Naive thymus-derived CD4-positive, alpha-beta T cell (primary cell): ENCODE data around the gene UCHL3. TPM values are rescaled to one million over a fixed set of nuclear protein-coding genes. Genes with fewer than 3 reads are reported as not detected.

ENCODE experiments used
- ATAC-seq: fragments of 150-1000 bp; cut with Tn5 transposase; 2 replicates; pipeline ENCODE4 v1.10.0; 2021; ENCODE audit warnings: mild to moderate bottlenecking, moderate library complexity
- CTCF ChIA-PET: fragments of 350-600 bp; sonication (Branson Sonifier 250); formaldehyde crosslinking; loops from one replicate; lab custom pipeline; 2021; ENCODE audit warnings: antibody characterized with exemption; lab: Charles Lee
- POLR2A ChIA-PET: fragments of 350-600 bp; sonication (Branson Sonifier 250); formaldehyde crosslinking; loops from one replicate; lab custom pipeline; 2021; ENCODE audit warnings: antibody characterized with exemption, inconsistent platforms; lab: Charles Lee
- DNase-seq, 9 donors: peaks; one replicate each; pipeline versions ENCODE4 v3.0.0 to v3.0.0-alpha.2; 2020 to 2022; ENCODE audit warnings: mixed read lengths in 1 of 9
- H3K27ac ChIP-seq: one replicate; pipeline ENCODE4 v1.7.0; 2013; ENCODE audit warnings: mild to moderate bottlenecking, low read depth, low read length, moderate library complexity
- H3K27me3 ChIP-seq, 2 donors: one replicate each; pipeline ENCODE4 v1.7.0; 2013; ENCODE audit warnings: low read length in 2 of 2, mild to moderate bottlenecking in 2 of 2, moderate library complexity in 2 of 2; ENCODE audit not compliant: control insufficient read depth in 2 of 2, insufficient read depth in 2 of 2
- H3K36me3 ChIP-seq, 3 experiments: 1 replicate in 2 of 3; 2 replicates in 1 of 3; pipeline ENCODE4 v1.7.0; 2013; ENCODE audit warnings: low read length in 3 of 3, mild to moderate bottlenecking in 3 of 3, moderate library complexity in 1 of 3; ENCODE audit not compliant: insufficient read depth in 3 of 3, control insufficient read depth in 2 of 3
- H3K4me1 ChIP-seq, 2 donors: one replicate each; pipeline ENCODE4 v1.7.0; 2013; ENCODE audit warnings: low read length in 2 of 2, mild to moderate bottlenecking in 2 of 2, moderate library complexity in 1 of 2; ENCODE audit not compliant: control insufficient read depth in 2 of 2, insufficient read depth in 2 of 2
- H3K4me3 ChIP-seq: 2 replicates; pipeline ENCODE4 v1.7.0; 2013; ENCODE audit warnings: mild to moderate bottlenecking, low read length
- H3K9me3 ChIP-seq, 3 experiments: 1 replicate in 2 of 3; 2 replicates in 1 of 3; pipeline ENCODE4 v1.7.0; 2013; ENCODE audit warnings: low read length in 3 of 3; ENCODE audit not compliant: control insufficient read depth in 2 of 3
- H3K27ac Mint-ChIP-seq, 9 donors: one replicate each; pipeline ENCODE4 v1.8.0; 2020 to 2022; ENCODE audit warnings: mixed read lengths in 9 of 9, mild to moderate bottlenecking in 8 of 9, moderate library complexity in 5 of 9, inconsistent platforms in 2 of 9
- H3K27me3 Mint-ChIP-seq, 5 donors: one replicate each; pipeline ENCODE4 v1.8.0; 2021 to 2022; ENCODE audit warnings: mixed read lengths in 5 of 5, mild to moderate bottlenecking in 1 of 5
- H3K36me3 Mint-ChIP-seq, 5 donors: one replicate each; pipeline ENCODE4 v1.8.0; 2020 to 2022; ENCODE audit warnings: mixed read lengths in 5 of 5, mild to moderate bottlenecking in 3 of 5, inconsistent platforms in 1 of 5
- H3K4me1 Mint-ChIP-seq, 7 donors: one replicate each; pipeline ENCODE4 v1.8.0; 2020 to 2022; ENCODE audit warnings: mixed read lengths in 7 of 7, mild to moderate bottlenecking in 3 of 7, inconsistent platforms in 1 of 7
- H3K4me3 Mint-ChIP-seq, 10 donors: one replicate each; pipeline ENCODE4 v1.8.0; 2020 to 2022; ENCODE audit warnings: mild to moderate bottlenecking in 10 of 10, mixed read lengths in 10 of 10, moderate library complexity in 6 of 10, inconsistent platforms in 2 of 10
- H3K9me3 Mint-ChIP-seq, 11 donors: one replicate each; pipeline ENCODE4 v1.8.0; 2020 to 2022; ENCODE audit warnings: mixed read lengths in 11 of 11, mild to moderate bottlenecking in 4 of 11, inconsistent platforms in 1 of 11, moderate library complexity in 1 of 11
- intact Hi-C, 2 donors: fragments of 100-400 bp; cut with micrococcal nuclease; formaldehyde crosslinking; loops; one replicate each; pipeline ENCODE4 v1.15.1; 2023
- polyA plus RNA-seq, 2 donors: library from polyadenylated mRNA; unstranded; fragments of 300-500 nt; fragmentation: Illumina TruSeq; gene quantifications; one replicate each; pipeline ENCODE4 v1.2.3, GENCODE V29; 2021
- total RNA-seq, 6 experiments: library from RNA in 5 of 6; stranded (reverse) in 5 of 6; gene quantifications; 1 replicate in 5 of 6; 2 replicates in 1 of 6; pipeline ENCODE4 v1.2.3 and lab custom pipeline; 2021 to 2026

UCHL3 gene
- total and polyA plus RNA-seq, 7 experiments from 2014 or later: 18.6 to 60.0 (median 22.8) TPM

GRCh38 chr13:75636436-75637180 is 87.0 kb downstream of the UCHL3 start:
- ChIA-PET CTCF (no interaction called here), POLR2A (no interaction called here)
- intact Hi-C loops: loop anchor here (1.0 to 10.0 kb wide), 15 partner anchors 87 to 1692 kb away; partner anchors contain the start of genes UCHL3 (in 2 of the 2), CLN5 (in 1 of the 2), COMMD6 (in 1 of the 2) and KCTD12 (in 1 of the 2)
- Histone ChIP-seq H3K4me1 (no peaks in the 10 kb centered on the region), H3K9me3 (no peaks in the 10 kb centered on the region), H3K27me3 (no peaks in the 10 kb centered on the region), H3K4me3 (peak overlapping the region; percentile 75), H3K27ac (peak overlapping the region; percentile 29), H3K36me3 (no peaks in the 10 kb centered on the region)
- H3K9me3 Mint-ChIP-seq: peaks cover 0 to 2% (median 0%) of the 10 kb centered on the region in 11 donors
- ATAC-seq: peak; percentile 73
- H3K27me3 Mint-ChIP-seq: peaks cover 0 to 21% (median 10%) of the 10 kb centered on the region in 5 donors
- peak; percentile 28 to 68 (median 60) for DNase-seq
- H3K4me3 Mint-ChIP-seq: peak overlapping the region; percentile 77 to 91 (median 85)
- peaks cover 0 to 12% (median 0%) of the 10 kb centered on the region in 5 donors for H3K36me3 Mint-ChIP-seq
- peaks cover 7 to 23% (median 18%) of the 10 kb centered on the region in 7 donors for H3K4me1 Mint-ChIP-seq
- H3K27ac Mint-ChIP-seq: peak overlapping the region in 7 of 9 donors; percentile 38 to 75 (median 65)

- ATAC-seq (no peak), DNase-seq (no peak)
- Mint-ChIP-seq H3K36me3 (peaks cover 0 to 12% (median 0%) of the 10 kb centered on the region in 5 donors), H3K4me3 (peak overlapping the region; percentile 63 to 87 (median 80)), H3K27me3 (peaks cover 0 to 21% (median 10%) of the 10 kb centered on the region in 5 donors), H3K27ac (peak overlapping the region in 2 of 9 donors; percentile 3 to 17), H3K9me3 (peaks cover 0 to 2% (median 0%) of the 10 kb centered on the region in 11 donors), H3K4me1 (peaks cover 7 to 23% (median 18%) of the 10 kb centered on the region in 7 donors)
- Histone ChIP-seq H3K27me3 (no peaks in the 10 kb centered on the region), H3K36me3 (no peaks in the 10 kb centered on the region), H3K27ac (no peak overlapping the region), H3K9me3 (no peaks in the 10 kb centered on the region), H3K4me3 (no peak overlapping the region), H3K4me1 (no peaks in the 10 kb centered on the region)
- CTCF ChIA-PET: no interaction called here
- POLR2A ChIA-PET: no interaction called here
- intact Hi-C loops: loop anchor here (2.0 to 10.0 kb wide), 13 partner anchors 88 to 1692 kb away; partner anchors contain the start of genes CLN5 (in 1 of the 2), COMMD6 (in 1 of the 2), KCTD12 (in 1 of the 2) and MYCBP2 (in 1 of the 2)
Measured at GRCh38 chr13:75637181-75637750, 87.7 kb downstream of the UCHL3 start.

- peaks cover 0 to 18% (median 10%) of the 10 kb centered on the region in 5 donors for H3K27me3 Mint-ChIP-seq
- POLR2A ChIA-PET: interaction anchor here (0.8 kb wide), 1 partner anchor 101 kb away, joined by 3 read pairs; no protein-coding TSS in a partner anchor
- no peak overlapping the region for H3K4me3 ChIP-seq
- CTCF ChIA-PET: interaction anchor here (0.9 kb wide), 1 partner anchor 230 kb away, joined by 3 read pairs; no protein-coding TSS in a partner anchor
- peaks cover 4 to 18% (median 12%) of the 10 kb centered on the region in 7 donors for H3K4me1 Mint-ChIP-seq
- no peak overlapping the region for H3K27ac ChIP-seq
- H3K4me3 Mint-ChIP-seq: no peak overlapping the region
- H3K36me3 ChIP-seq: no peaks in the 10 kb centered on the region
- H3K27ac Mint-ChIP-seq: no peak overlapping the region
- peaks cover 0 to 14% (median 4%) of the 10 kb centered on the region in 5 donors for H3K36me3 Mint-ChIP-seq
- DNase-seq: no peak
- H3K9me3 ChIP-seq: no peaks in the 10 kb centered on the region
- H3K9me3 Mint-ChIP-seq: peaks cover 0 to 2% (median 0%) of the 10 kb centered on the region in 11 donors
- intact Hi-C loops: loop anchor here (5.0 to 10.0 kb wide), 8 partner anchors 123 to 1685 kb away; partner anchors contain the start of genes CLN5 (in 1 of the 2), KCTD12 (in 1 of the 2), MYCBP2 (in 1 of the 2) and TBC1D4 (in 1 of the 2)
- no peaks in the 10 kb centered on the region for H3K27me3 ChIP-seq
- no peaks in the 10 kb centered on the region for H3K4me1 ChIP-seq
- ATAC-seq: no peak
Measured at GRCh38 chr13:75639454-75639853, 89.9 kb downstream of the UCHL3 start.

DNA sequence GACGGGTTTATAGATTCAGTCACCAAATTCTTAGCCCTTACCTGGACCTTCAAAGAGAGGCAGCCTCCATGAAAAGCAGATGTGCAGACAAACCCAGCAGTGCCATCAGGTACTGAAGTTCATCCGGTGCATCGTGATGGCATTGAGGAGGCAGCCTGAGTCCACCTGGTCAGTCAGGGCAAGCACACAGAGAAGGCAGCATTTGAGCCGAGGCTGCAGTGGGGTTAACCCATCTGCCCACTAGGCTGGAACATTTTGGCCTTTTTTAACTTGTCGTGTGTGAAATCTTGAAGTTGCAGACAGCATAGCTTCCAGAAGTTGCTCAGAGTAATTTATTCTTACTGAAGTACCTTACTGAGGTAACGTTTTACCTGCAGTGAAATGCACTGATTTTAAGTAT is 91.4 kb downstream of the UCHL3 start:
- intact Hi-C loops: no loop called here
- no peak overlapping the region for H3K4me3 ChIP-seq
- DNase-seq: no peak
- POLR2A ChIA-PET: no interaction called here
- CTCF ChIA-PET: interaction anchor here (0.7 kb wide), 1 partner anchor 1617 kb away, joined by 3 read pairs; no protein-coding TSS in a partner anchor
- ATAC-seq: no peak
- H3K27me3 Mint-ChIP-seq: peaks cover 0 to 18% (median 10%) of the 10 kb centered on the region in 5 donors
- H3K36me3 ChIP-seq: no peaks in the 10 kb centered on the region
- H3K4me3 Mint-ChIP-seq: no peak overlapping the region
- peak overlapping the region in 1 of 9 donors; percentile 17 for H3K27ac Mint-ChIP-seq
- H3K36me3 Mint-ChIP-seq: peaks cover 0 to 21% (median 5%) of the 10 kb centered on the region in 5 donors
- H3K27me3 ChIP-seq: no peaks in the 10 kb centered on the region
- no peak overlapping the region for H3K27ac ChIP-seq
- peaks cover 0 to 2% (median 0%) of the 10 kb centered on the region in 11 donors for H3K9me3 Mint-ChIP-seq
- no peaks in the 10 kb centered on the region for H3K4me1 ChIP-seq
- H3K4me1 Mint-ChIP-seq: peaks cover 2 to 18% (median 12%) of the 10 kb centered on the region in 7 donors
- H3K9me3 ChIP-seq: no peaks in the 10 kb centered on the region

GRCh38 chr13:75643182-75643581 is 93.6 kb downstream of the UCHL3 start:
- Mint-ChIP-seq H3K4me3 (no peak overlapping the region), H3K27ac (no peak overlapping the region), H3K4me1 (peaks cover 0 to 9% (median 1%) of the 10 kb centered on the region in 7 donors), H3K36me3 (peaks cover 1 to 28% (median 8%) of the 10 kb centered on the region in 5 donors), H3K9me3 (peaks cover 0 to 2% (median 0%) of the 10 kb centered on the region in 11 donors), H3K27me3 (peaks cover 0 to 6% (median under 1%) of the 10 kb centered on the region in 5 donors)
- ChIA-PET CTCF (no interaction called here), POLR2A (no interaction called here)
- Histone ChIP-seq H3K4me1 (no peaks in the 10 kb centered on the region), H3K9me3 (no peaks in the 10 kb centered on the region), H3K27me3 (no peaks in the 10 kb centered on the region), H3K4me3 (no peak overlapping the region), H3K27ac (no peak overlapping the region), H3K36me3 (no peaks in the 10 kb centered on the region)
- intact Hi-C loops: no loop called here
- ATAC-seq (no peak), DNase-seq (no peak)

- Histone ChIP-seq H3K27me3 (no peaks in the 10 kb centered on the region), H3K36me3 (no peaks in the 10 kb centered on the region), H3K9me3 (no peaks in the 10 kb centered on the region), H3K4me1 (no peaks in the 10 kb centered on the region), H3K4me3 (no peak overlapping the region), H3K27ac (no peak overlapping the region)
- CTCF ChIA-PET: no interaction called here
- DNase-seq: no peak
- H3K27ac Mint-ChIP-seq: no peak overlapping the region
- peaks cover 0 to 2% (median 0%) of the 10 kb centered on the region in 11 donors for H3K9me3 Mint-ChIP-seq
- peaks cover 0 to 3% (median 0%) of the 10 kb centered on the region in 5 donors for H3K27me3 Mint-ChIP-seq
- H3K36me3 Mint-ChIP-seq: peaks cover 1 to 31% (median 8%) of the 10 kb centered on the region in 5 donors
- peaks cover 0 to 9% (median 0%) of the 10 kb centered on the region in 7 donors for H3K4me1 Mint-ChIP-seq
- H3K4me3 Mint-ChIP-seq: no peak overlapping the region
- ATAC-seq: no peak
- POLR2A ChIA-PET: no interaction called here
- intact Hi-C loops: no loop called here
Measured at GRCh38 chr13:75643693-75644092, 94.1 kb downstream of the UCHL3 start.
